Activated naive CD8-positive, alpha-beta T cell treated with anti-CD3 and anti-CD28 coated beads for 36 hours (primary cell): ENCODE measurements around the gene NAV2. TPM values are rescaled to one million over a fixed set of nuclear protein-coding genes. Genes with fewer than 3 reads are reported as not detected.

Source experiments
- DNase-seq: peaks from one replicate; pipeline ENCODE4 v3.0.0; 2021
- H3K27ac Mint-ChIP-seq: one replicate; pipeline ENCODE4 v1.8.0; 2022; ENCODE audit warnings: mild to moderate bottlenecking, moderate library complexity, mixed read lengths
- H3K27me3 Mint-ChIP-seq: one replicate; pipeline ENCODE4 v1.8.0; 2022; ENCODE audit warnings: mild to moderate bottlenecking, mixed read lengths
- H3K36me3 Mint-ChIP-seq: one replicate; pipeline ENCODE4 v1.8.0; 2021; ENCODE audit warnings: mild to moderate bottlenecking, mixed read lengths
- H3K4me1 Mint-ChIP-seq: one replicate; pipeline ENCODE4 v1.8.0; 2021; ENCODE audit warnings: mixed read lengths
- H3K4me3 Mint-ChIP-seq: one replicate; pipeline ENCODE4 v1.8.0; 2022; ENCODE audit warnings: mild to moderate bottlenecking, moderate library complexity, mixed read lengths
- H3K9me3 Mint-ChIP-seq: one replicate; pipeline ENCODE4 v1.8.0; 2022; ENCODE audit warnings: mixed read lengths
- total RNA-seq, 2 experiments: library from RNA; stranded (reverse); gene quantifications; one replicate each; pipeline ENCODE4 v1.2.3, GENCODE V29; 2021

Gene NAV2
- total RNA-seq, 2 experiments from 2014 or later: 0.14 to 0.20 TPM

DNA sequence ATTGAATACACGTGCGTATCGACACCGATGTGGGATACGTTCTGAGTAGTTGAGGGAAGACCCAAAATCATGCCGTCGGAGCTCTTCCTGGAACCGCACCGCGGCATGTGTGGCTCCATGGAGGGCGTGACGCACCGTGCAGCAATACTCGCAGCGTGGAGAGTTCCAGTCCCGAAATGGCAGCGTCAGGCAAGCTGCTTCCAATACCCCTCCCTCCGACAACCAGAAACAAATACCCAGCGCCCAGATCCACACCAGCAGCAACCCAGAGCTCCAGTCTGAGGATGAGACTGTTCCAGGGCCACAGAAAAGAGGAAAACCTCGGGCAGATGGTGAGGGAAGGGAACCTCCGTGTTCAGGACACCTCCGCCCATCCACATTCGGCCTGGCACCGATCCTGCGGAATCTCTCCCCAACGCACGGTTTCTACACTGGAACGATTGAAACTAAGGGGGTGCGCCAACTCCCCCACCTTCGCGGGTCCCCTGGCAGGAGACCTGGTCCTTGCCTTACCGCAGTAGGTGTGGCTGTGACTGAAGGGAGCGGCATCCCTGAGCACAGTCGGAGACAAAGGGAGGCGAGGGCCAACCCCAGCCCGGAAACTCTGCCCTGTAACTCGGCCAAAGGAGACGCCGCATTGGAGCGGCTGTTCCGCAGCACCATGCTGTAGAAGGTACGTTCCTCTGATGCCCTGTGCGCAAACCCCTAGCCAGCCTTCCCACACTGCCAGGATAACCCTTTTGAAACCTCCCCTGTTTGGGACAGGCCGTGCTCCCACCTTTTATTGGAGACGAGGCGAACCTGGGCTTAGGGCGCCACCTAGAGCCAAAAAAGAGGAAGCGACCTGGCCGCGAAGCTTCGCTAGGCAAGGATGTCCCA lies 419.4 kb downstream of the NAV2 start:
- H3K36me3 Mint-ChIP-seq: no peaks in the 10 kb centered on the region
- DNase-seq: peak; percentile 30
- no peaks in the 10 kb centered on the region for H3K9me3 Mint-ChIP-seq
- peak overlapping the region; percentile 65 for H3K4me3 Mint-ChIP-seq
- peaks cover 10% of the 10 kb centered on the region for H3K4me1 Mint-ChIP-seq
- H3K27me3 Mint-ChIP-seq: peaks cover 40% of the 10 kb centered on the region
- no peak overlapping the region for H3K27ac Mint-ChIP-seq

DNA sequence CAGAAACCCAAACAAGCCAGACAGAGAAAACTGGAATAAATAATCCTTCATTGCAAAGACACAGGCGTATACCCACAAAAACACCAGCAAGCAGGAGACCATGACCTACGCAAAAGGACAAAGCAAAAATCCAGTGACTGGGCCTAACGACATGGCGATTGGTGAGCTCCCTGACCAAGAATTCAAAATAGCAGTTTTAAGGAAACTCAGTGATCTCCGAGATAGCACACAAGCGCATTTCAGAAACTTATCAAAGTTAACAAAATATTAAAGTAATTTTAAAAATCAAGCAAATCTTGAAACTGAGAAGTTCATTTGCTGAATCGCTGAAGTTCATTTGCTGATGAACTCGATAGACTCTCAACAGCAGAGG lies 420.0 kb downstream of the NAV2 start:
- no peak overlapping the region for H3K27ac Mint-ChIP-seq
- H3K4me3 Mint-ChIP-seq: peak overlapping the region; percentile 65
- no peaks in the 10 kb centered on the region for H3K36me3 Mint-ChIP-seq
- peaks cover 10% of the 10 kb centered on the region for H3K4me1 Mint-ChIP-seq
- DNase-seq: no peak
- H3K27me3 Mint-ChIP-seq: peaks cover 40% of the 10 kb centered on the region
- no peaks in the 10 kb centered on the region for H3K9me3 Mint-ChIP-seq

DNA sequence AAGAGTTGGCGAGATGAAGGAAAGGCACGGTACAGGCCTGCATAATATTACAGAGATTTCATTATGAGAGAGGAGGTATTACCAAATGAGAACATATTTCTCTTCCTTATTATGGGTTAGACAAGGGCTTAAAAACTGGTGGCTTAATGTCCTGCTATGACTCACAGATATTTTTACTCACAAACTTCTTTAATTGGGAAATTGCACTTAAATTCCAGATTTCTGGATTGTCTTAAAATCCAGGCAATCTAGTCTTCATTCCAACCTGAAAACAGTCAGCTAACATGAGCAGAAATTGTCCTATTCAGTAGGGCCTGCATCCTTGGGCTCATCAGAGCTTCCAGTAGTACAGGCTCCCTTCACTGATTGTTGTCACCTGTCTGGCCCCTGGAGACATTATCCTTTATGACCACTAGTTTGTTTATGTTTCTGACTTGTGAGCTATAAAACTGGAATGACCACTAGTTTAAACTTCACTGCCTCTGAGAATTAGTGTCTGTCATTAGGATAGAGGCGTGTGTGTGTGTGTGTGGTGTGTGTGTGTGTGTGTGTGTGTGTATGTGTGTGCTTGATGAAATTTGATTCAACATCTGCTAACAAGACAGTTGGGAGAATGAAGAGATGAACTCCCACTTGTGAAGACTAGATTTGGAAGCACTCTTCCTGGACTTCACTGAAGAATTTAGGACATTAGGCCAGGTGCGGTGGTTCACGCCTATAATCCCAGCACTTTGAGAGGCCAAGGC lies 422.5 kb downstream of the NAV2 start:
- no peaks in the 10 kb centered on the region for H3K36me3 Mint-ChIP-seq
- DNase-seq: no peak
- H3K4me1 Mint-ChIP-seq: peaks cover 10% of the 10 kb centered on the region
- H3K27me3 Mint-ChIP-seq: peaks cover 40% of the 10 kb centered on the region
- no peak overlapping the region for H3K27ac Mint-ChIP-seq
- no peaks in the 10 kb centered on the region for H3K9me3 Mint-ChIP-seq
- H3K4me3 Mint-ChIP-seq: no peak overlapping the region

DNA sequence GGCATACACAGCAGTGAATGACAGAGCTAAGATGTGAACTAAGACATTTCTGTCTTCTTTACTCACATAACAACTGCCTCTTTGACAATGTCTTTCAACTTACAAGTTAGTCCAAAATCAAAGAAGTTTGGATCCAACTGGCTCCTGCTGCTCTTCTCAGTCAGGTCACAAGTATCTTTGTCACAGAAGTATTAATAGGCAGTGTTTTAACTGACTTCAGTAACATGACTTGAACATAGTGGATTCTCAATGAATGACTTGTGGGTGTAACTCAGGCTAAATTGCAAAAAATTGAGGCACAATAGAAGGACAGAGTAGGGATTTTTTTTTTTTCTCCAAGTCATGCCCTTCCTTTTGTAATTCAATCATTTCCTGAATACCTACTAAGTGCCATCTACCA lies 425.0 kb downstream of the NAV2 start:
- no peaks in the 10 kb centered on the region for H3K36me3 Mint-ChIP-seq
- no peak overlapping the region for H3K27ac Mint-ChIP-seq
- DNase-seq: no peak
- peaks cover 3% of the 10 kb centered on the region for H3K9me3 Mint-ChIP-seq
- H3K4me1 Mint-ChIP-seq: no peaks in the 10 kb centered on the region
- H3K27me3 Mint-ChIP-seq: peaks cover 40% of the 10 kb centered on the region
- H3K4me3 Mint-ChIP-seq: no peak overlapping the region

DNA sequence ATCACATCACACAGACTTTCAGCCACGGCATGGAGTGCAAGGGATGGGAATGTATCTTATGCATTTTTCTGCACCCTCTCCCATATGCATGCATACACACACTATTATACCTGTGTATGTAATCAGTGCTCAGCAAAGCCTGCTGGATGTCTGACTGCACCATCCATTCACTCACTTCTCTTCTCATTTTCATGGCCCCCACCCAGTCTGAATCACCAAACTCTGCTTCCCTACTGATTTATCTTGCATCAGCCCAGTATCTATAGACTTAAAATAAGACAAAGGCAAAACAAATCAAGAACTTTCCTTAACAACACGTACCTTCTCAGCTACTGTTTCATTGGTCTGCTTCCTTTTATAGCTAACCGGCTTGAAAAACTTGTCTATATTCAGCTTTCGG lies 426.1 kb downstream of the NAV2 start:
- H3K9me3 Mint-ChIP-seq: peaks cover 3% of the 10 kb centered on the region
- peaks cover 35% of the 10 kb centered on the region for H3K27me3 Mint-ChIP-seq
- no peak overlapping the region for H3K27ac Mint-ChIP-seq
- H3K4me3 Mint-ChIP-seq: no peak overlapping the region
- no peak for DNase-seq
- no peaks in the 10 kb centered on the region for H3K4me1 Mint-ChIP-seq
- no peaks in the 10 kb centered on the region for H3K36me3 Mint-ChIP-seq

DNA sequence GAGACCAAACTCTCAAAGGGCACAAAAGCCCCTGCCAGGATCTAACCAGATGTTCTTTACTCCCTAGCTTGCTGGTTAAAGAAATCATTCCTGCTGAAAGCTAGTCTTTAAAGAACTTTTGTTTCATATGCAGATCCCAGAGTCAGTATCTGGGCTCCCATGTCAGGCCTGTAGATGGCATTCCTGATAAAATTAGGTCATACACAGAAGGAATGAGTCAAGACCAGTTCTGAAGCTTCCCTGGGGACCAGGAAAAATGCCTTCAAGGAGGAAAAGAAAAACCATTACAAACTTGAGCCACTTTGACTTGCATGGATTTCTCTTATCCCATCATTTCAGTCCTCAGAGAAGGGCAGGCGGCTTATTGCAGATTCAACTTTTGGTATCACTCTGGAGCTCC lies 441.7 kb downstream of the NAV2 start:
- no peak overlapping the region for H3K27ac Mint-ChIP-seq
- peaks cover 8% of the 10 kb centered on the region for H3K9me3 Mint-ChIP-seq
- H3K36me3 Mint-ChIP-seq: peaks cover 13% of the 10 kb centered on the region
- no peak overlapping the region for H3K4me3 Mint-ChIP-seq
- no peak for DNase-seq
- H3K27me3 Mint-ChIP-seq: peaks cover 44% of the 10 kb centered on the region
- H3K4me1 Mint-ChIP-seq: peaks cover 23% of the 10 kb centered on the region

DNA sequence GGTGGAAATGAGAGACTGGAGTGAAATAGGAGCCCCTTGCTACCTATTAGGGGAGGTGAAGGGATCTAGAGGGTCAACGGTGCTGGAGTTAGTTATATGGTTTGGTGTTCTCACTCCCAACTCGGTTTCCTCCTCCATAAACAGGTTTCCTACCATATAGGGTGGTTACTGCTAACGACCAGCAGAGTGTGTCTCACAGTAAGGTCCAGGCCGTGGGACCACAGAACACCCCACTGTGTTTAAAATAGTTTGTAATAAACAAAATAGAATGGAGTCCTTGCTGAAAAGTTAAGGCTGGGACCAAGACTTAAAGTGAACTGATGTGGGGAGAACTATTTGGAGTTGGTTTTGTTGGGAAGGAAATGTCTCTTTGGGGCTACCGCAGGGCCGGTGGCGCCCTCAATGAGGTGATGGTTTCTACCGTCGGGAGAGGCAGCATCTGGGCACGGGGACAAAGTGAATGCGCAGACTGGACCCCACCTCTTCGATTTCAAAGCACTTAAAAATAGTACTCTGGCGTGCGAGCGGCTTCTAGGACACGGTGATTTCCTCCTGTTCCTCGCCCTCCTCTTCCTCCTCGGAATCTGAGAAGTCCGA lies 443.1 kb downstream of the NAV2 start:
- peaks cover 58% of the 10 kb centered on the region for H3K27me3 Mint-ChIP-seq
- H3K4me3 Mint-ChIP-seq: peak overlapping the region; percentile 16
- peaks cover 23% of the 10 kb centered on the region for H3K4me1 Mint-ChIP-seq
- H3K9me3 Mint-ChIP-seq: peaks cover 9% of the 10 kb centered on the region
- DNase-seq: no peak
- H3K36me3 Mint-ChIP-seq: peaks cover 13% of the 10 kb centered on the region
- no peak overlapping the region for H3K27ac Mint-ChIP-seq

DNA sequence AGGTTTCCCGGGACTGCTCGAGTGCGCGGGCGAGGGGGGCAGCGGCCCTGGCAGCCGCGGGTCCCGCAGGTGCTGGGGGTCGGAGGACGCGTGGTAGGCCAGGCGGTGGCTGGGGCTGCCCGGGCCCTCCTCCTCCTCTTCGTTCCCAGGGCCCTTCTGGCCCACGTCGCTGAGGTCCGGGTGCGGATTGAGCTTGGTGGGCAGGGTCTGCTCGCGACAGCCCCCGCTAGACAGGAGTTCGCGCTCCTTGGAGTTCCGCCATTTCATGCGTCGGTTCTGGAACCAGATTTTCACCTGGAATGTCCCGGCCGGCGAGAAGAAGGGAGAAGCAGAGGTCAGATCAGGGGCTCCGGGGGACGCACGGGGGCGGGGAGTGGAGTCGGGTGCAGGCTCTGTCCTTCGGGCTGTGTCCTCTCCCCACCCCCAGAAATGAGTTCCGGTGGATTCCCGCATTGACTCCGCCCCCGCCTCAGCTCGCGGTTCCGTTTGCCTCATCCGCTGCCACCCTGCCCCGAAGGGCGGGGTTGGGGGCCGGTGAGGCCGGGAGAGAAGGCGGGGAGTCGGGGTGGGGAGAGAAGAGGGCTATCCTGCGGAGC lies 443.7 kb downstream of the NAV2 start:
- H3K27ac Mint-ChIP-seq: no peak overlapping the region

DNA sequence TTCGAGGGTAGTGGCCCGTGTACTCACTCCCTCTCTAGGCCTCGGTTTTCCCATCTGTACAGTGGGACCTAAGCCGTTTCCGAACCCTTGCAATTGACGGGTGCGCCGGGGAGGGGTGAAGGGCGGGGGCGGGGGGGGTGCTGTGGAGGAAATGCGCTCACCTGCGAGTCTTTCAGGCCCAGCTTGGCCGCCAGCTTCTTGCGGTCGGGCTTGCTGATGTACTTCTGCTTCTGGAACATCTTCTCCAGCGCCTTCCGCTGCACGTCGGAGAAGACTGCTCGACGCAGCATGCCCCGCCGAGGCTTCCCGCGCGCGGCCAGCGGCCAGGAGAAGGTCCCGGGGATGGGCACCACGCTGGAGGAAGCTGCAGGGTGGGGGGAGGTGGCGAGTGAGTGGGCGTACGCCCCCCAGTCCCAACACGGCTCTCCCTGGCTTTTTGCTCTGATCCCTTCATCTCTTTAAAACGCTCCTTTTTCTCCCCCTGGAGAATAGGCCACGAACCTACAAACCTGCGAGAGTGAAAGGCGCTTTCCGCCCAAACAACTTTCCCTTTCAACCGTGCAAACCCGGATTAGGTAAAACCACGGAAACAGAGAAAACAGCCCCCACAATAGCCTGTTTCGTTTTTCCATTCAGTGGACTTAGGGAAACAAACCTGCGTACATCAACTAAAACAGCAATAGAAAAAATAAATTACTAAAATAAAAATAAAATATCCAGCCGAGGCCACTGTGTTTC lies 444.4 kb downstream of the NAV2 start:
- H3K36me3 Mint-ChIP-seq: peaks cover 13% of the 10 kb centered on the region
- peak; percentile 34 for DNase-seq
- peaks cover 11% of the 10 kb centered on the region for H3K9me3 Mint-ChIP-seq
- H3K4me1 Mint-ChIP-seq: peaks cover 27% of the 10 kb centered on the region
- H3K4me3 Mint-ChIP-seq: peak overlapping the region; percentile 62
- H3K27me3 Mint-ChIP-seq: peaks cover 71% of the 10 kb centered on the region
- no peak overlapping the region for H3K27ac Mint-ChIP-seq

More for the DNA sequence above, 443.7 kb downstream of the NAV2 start:
- DNase-seq: peak; percentile 39
- Mint-ChIP-seq H3K9me3 (peaks cover 11% of the 10 kb centered on the region), H3K36me3 (peaks cover 13% of the 10 kb centered on the region), H3K4me3 (peak overlapping the region; percentile 62), H3K4me1 (peaks cover 23% of the 10 kb centered on the region), H3K27me3 (peaks cover 64% of the 10 kb centered on the region)

DNA sequence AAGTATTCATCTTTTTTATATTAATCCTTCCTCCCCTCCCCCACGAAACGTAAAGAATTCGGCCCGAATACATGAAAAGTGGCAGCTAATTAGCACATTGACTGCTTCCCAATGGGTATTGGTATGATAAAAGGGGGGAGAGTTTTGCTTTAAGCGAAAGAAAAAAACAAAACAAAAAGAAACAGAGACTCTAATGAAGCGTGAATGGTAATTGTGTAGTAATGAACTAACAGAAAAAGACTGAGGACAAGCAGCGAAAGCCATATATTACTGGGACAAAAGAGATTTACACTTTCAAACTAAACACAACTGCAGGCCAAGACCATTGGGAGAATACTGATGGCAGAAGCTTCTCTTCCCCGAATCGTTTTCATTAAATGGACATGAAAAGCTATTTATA lies 445.1 kb downstream of the NAV2 start:
- H3K27me3 Mint-ChIP-seq: peaks cover 78% of the 10 kb centered on the region
- no peak for DNase-seq
- no peak overlapping the region for H3K27ac Mint-ChIP-seq
- peaks cover 11% of the 10 kb centered on the region for H3K9me3 Mint-ChIP-seq
- peaks cover 31% of the 10 kb centered on the region for H3K4me1 Mint-ChIP-seq
- peak overlapping the region; percentile 54 for H3K4me3 Mint-ChIP-seq
- H3K36me3 Mint-ChIP-seq: peaks cover 13% of the 10 kb centered on the region

DNA sequence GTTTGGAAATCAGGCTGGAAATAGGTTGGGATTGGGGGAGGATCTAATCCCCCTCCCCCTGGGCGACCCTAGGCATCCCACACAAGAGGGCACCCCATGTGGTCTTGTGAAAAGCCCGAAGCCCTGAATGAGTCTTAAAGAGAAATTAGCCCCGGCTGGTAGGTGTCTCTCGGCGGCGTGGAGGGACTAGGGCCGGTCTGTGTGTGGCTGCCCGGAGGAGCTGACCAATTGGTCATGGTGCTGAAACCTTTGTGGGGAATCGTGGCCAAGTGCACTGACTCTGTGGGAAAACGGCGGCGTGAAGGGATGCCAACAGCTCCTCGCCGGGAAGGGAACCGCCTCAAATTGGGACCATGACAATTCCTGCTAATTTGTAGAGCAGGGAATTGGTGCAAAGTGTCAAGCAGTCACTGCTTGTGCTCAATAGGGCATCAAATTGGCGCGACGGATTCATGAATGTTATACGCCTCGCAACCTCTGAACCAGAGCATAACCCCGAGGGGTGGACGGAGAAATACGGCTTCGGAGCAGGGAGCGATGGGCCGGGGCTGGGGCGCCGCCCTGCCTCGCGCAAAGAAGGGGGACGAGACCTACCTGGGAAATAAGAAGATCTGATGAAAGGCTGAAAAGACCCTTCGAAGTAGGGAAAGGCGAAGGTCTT lies 446.1 kb downstream of the NAV2 start:
- Mint-ChIP-seq H3K27ac (no peak overlapping the region), H3K27me3 (peaks cover 85% of the 10 kb centered on the region), H3K9me3 (peaks cover 11% of the 10 kb centered on the region), H3K4me3 (no peak overlapping the region), H3K36me3 (peaks cover 13% of the 10 kb centered on the region), H3K4me1 (peaks cover 40% of the 10 kb centered on the region)
- peak; percentile 5 for DNase-seq

DNA sequence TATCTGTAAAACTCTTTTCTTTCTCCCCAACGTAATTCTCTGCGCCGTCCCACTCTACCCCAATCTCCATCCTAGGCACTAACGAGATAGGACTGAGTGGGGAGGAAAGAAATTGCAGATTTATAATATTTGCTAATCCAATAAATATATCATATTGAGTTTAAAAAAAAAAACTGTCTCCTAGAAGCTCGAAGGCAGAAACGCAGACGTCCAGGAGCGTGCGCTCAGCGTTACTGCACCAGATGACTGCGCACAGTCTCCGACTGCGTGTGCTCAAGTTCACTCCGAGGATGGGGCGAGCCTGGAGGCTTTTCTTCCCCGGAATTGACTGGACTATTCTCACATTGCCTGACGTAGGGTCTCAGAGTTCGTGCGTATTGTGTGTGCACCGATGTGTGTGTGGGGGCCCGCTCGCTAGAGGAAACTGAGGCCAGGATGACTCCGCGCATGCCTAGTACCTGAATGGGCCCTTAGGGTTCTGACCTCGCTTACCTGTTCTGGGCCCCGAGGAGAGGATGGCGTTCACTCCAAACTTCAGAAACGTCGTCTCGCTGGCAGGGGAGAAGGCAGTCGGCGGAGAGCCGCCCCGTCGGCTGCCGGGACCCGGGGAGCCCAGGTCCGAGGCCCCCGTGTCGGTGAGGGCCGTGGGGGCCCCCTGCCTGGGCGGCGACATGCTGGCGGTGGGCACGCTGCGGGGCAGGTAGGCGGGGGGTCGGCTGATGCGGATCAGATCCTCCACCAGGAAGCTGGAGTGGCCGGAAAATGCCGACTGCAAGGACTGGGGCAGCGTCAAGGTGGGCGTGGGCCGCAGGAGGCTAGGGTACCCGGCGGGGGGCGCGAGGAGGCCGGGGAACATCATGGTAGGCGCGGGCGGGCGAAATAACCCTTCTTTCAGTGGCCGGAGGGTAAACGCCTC lies 447.1 kb downstream of the NAV2 start:
- Mint-ChIP-seq H3K36me3 (peaks cover 13% of the 10 kb centered on the region), H3K27me3 (peaks cover 94% of the 10 kb centered on the region), H3K27ac (no peak overlapping the region), H3K4me1 (peaks cover 40% of the 10 kb centered on the region), H3K4me3 (no peak overlapping the region), H3K9me3 (peaks cover 11% of the 10 kb centered on the region)
- DNase-seq: no peak
